ENCODE results near the gene F11. TPM values are rescaled to one million over a fixed set of nuclear protein-coding genes. Genes with fewer than 3 reads are reported as not detected.

Gene F11
- total and polyA plus RNA-seq, 2 donors (not counting 3 experiments of a cell fraction or from before 2014, with no cell fraction given) = not detected

- H4K20me1 ChIP-seq (replicated peaks; ENCODE audit: control insufficient read depth, extremely low read depth, insufficient read depth, low read length) = no peaks in the 10 kb centered on the region
- DNase-seq (ENCODE audit: low read depth, low spot score) (no peak), FAIRE-seq (no peak)
- BruUV-seq (replicated peaks) = no TSS peak
- dilution Hi-C loops (cut with MboI; ENCODE audit: extremely low pct_ligation_motif_present, low sequenced_read_pairs) (no loop called here), intact Hi-C loops (cut with micrococcal nuclease) (no loop called here)
- no peaks in the 10 kb centered on the region for H3K4me1 ChIP-seq (ENCODE audit: control insufficient read depth, extremely low read depth, insufficient read depth, low read length)
- H3K4me2 ChIP-seq (ENCODE audit: insufficient read depth, low read length) = no peak overlapping the region
- H3K9me1 ChIP-seq (replicated peaks; ENCODE audit: control insufficient read depth, extremely low read depth, insufficient read depth, low read length) = no peaks in the 10 kb centered on the region
- H2AFZ ChIP-seq (ENCODE audit: low read depth, low read length) = no peak overlapping the region
- ChIA-PET POLR2A (no interaction called here), CTCF (no interaction called here)
- TF ChIP-seq POLR2A (IDR thresholded peaks at IDR 0.05; ENCODE audit: low read depth, low read length) (no peak), EZH2 (IDR thresholded peaks at IDR 0.05; ENCODE audit: borderline replicate concordance, low read depth, low read length, severe bottlenecking) (no peak), MAX (IDR thresholded peaks at IDR 0.05; ENCODE audit: insufficient read depth, insufficient read length) (no peak), MYC (IDR thresholded peaks at IDR 0.05; ENCODE audit: low read depth, low read length) (no peak), GATA2 (IDR thresholded peaks at IDR 0.05; ENCODE audit: insufficient read depth, insufficient read length, low read depth, low read length) (no peak), JUN (IDR thresholded peaks at IDR 0.05; ENCODE audit: borderline replicate concordance, insufficient read depth, insufficient read length, low read depth) (no peak), POLR2AphosphoS5 (IDR thresholded peaks at IDR 0.05; ENCODE audit: insufficient read depth, low read depth, low read length) (no peak), CTCF (IDR thresholded peaks at IDR 0.05; ENCODE audit: extremely low read depth in 1 of 2, insufficient read depth in 1 of 2, low read depth in 1 of 2, low read length in 2 of 2) (no peak), FOS (IDR thresholded peaks at IDR 0.05; ENCODE audit: borderline replicate concordance, insufficient read depth, low read length) (no peak)
- no peaks in the 10 kb centered on the region for H3K36me3 ChIP-seq (ENCODE audit: control insufficient read depth in 2 of 2, extremely low read depth in 1 of 2, insufficient read depth in 2 of 2, low read length in 2 of 2)
- no peak overlapping the region for H3K4me3 ChIP-seq (replicated peaks in 1 of 3; ENCODE audit: insufficient read depth in 1 of 3, low read depth in 1 of 3, low read length in 3 of 3)
- H3K9ac ChIP-seq (replicated peaks; ENCODE audit: extremely low read depth, insufficient read depth, low read length) = no peak overlapping the region
- H3K27ac ChIP-seq (ENCODE audit: insufficient read depth, low read depth, low read length) = no peak overlapping the region
- H3K27me3 ChIP-seq (ENCODE audit: control insufficient read depth in 2 of 2, insufficient read depth in 2 of 2, low read length in 2 of 2) = no peaks in the 10 kb centered on the region
- H3K79me2 ChIP-seq (ENCODE audit: control insufficient read depth, insufficient read depth, low read length) = no peaks in the 10 kb centered on the region
- no peaks in the 10 kb centered on the region for H3K9me3 ChIP-seq (replicated peaks; ENCODE audit: control insufficient read depth, insufficient read depth, low read length)
Measured at GRCh38 chr4:186291256-186291890, 25.4 kb downstream of the F11 start.
